Astrocyte of the hippocampus (primary cell): ENCODE results near the gene RASSF7.

Experiments
- DNase-seq: peaks from one replicate; pipeline ENCODE4 v3.0.0; 2011; ENCODE audit warnings: low read depth, low spot score

RASSF7 gene

DNA sequence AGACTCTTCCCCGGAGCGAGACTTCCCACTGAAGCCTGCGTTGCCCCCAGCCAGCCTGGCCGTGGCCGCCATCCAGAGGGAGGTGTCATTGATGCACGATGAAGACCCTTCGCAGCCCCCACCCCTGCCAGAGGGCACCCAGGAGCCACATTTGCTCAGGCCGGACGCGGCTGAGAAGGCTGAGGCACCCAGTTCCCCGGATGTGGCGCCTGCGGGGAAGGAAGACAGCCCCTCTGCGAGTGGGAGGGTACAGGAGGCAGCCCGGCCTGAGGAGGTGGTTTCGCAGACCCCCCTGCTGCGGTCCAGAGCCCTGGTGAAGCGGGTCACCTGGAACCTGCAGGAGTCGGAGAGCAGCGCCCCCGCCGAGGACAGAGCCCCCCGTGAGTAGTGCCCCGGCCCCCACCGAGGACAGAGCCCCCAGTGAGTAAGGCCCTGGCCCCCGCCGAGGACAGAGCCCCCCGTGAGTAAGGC lies 48.6 kb downstream of the RASSF7 start:
- DNase-seq: no peak

DNA sequence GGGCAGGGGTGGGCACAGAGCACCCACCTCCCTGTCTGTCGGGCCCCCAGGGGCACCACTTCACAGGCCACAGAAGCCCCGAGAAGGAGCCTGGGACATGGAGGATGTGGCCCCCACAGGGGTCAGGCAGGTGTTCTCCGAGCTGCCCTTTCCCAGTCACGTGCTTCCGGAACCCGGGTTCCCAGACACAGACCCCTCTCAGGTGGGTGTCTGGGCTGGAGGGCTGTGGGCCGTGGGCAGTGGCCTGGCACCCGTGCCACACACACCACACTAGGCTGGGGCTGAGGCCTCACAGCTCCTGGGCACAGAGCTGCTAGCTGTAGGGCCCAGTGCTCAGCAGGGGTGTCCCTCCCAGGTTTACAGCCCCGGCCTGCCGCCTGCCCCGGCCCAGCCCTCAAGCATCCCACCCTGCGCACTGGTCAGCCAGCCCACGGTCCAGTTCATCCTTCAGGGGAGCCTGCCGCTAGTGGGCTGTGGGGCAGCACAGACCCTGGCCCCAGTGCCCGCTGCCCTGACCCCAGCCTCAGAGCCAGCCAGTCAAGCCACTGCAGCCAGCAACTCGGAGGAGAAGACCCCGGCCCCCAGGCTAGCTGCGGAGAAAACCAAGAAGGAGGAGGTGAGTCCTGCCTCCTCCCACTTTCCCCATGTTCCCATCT lies 49.5 kb downstream of the RASSF7 start:
- no peak for DNase-seq

DNA sequence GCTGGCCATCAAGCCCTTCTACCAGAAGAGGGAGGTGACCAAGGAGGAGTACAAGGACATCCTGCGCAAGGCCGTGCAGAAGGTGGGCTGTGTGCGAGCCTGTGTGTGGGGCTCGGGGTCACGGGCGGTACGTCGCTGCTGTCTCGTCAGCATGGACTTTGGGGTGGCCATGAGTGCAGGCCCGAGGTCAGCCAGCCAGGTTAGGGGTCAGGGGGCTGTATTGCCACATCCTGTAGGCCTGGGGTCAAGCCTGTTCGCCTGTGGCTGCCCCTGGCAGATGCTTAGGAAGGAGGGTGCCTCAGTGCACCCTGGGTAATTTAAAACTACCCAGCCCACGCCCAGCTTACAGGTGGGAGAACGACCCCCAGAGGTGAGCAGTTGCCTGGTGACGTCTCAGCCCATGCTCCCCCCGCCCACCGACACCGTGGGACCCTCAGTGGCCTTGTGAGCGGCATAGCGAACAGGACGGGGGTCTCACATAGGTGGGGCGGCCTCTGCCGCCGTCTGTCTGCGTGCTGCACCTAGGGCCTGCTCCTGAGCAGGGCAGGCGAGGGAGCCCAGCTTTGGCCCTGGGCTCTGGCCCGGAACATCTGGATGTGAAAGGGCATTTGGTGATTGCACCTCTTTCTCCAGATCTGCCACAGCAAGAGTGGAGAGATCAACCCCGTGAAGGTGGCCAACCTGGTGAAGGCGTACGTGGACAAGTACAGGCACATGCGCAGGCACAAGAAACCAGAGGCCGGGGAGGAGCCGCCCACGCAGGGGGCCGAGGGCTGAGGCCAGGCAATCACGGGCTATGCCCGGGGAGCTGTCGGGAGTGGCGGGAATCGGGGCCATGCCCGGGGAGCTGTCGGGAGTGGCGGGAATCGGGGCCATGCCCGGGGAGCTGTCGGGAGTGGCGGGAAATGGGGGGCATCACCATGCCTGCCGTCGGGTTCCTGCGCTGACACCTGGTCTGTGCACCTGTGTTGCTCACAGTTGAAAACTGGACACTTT lies 50.5 kb downstream of the RASSF7 start:
- no peak for DNase-seq

DNA sequence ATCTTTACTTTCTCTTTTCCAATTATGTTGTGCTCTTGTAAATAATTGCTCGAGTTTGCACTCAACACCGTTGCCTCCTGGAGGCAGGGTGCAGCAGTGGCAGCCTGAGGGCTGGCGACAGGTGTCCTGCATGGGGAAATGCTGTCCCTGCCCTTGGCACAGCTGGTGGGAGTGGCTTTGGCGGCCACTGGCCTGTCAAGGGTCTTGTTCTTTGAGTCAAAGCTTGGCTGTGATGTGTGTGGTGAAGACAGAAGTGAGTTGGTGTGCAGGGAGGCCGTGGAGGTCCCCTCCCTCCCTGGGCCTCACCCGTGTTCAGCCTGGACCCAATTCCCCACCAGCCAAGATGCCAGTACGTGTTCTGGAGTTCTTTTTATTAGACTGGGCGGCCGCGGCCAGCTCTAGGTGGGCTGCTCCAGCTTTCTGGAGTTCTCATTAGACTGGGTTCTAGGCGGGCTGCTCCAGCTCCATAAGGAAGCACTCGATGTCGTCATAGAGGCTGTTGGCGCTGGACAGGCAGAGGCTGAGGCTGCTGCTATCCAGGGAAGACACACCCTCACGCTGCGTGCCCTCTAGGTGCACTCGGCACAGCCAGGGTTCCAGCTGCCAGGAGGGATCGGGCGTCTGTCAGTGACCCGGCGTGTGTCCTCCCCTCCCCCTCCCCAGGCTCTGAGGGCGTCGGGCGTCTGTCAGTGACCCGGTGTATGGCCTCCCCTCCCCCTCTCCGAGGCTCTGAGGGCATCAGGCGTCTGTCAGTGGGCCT lies 51.6 kb downstream of the RASSF7 start:
- no peak for DNase-seq

DNA sequence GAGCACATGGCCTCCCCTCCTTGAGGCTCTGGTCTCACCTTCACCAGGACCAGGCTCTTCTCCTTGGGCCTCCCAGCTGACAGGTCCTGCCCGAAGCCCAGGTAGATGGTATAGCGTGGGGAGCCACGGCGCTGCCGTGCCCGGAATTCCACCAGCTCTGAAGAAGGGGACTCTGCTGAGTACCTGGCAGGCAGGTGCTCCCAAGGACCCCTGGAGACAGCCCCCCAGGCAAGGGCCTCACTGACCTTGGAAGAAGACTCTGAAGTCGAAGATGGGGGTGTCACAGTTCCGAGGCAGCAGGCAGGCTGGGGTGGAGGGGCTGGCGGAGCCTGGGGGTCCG lies 52.2 kb downstream of the RASSF7 start:
- DNase-seq: no peak

DNA sequence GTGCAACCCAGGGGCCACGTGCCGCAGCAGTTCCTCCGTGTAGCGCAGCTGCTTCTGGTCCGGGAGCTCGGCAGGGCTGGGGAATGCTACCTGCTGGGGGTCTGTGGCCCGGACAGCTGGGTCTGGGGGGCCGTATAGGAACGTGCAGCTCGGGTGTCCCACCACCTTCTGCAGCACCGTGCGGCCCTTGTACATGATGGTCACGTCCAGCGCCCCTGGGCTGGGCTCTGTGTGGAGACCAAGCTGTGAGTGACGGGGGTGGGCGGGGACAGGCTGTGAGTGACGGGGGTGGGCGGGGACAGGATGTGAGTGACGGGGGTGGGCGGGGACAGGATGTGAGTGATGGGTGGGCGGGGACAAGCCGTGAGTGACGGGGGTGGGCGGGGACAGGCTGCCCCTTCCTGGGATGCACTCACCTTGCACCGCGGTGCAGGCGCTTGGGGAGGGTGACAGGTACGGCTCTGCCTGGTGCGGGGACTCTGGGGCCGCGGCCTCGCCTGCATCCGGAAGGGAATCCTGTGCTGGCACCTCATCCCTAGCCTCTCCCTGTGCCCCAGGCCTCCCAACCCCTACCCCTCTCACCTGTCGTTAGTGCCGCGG lies 52.7 kb downstream of the RASSF7 start:
- peak; percentile 64 for DNase-seq
